SK-N-MC (cell line): Measurements from ENCODE around the gene PTPRQ.

Source experiments
- EZH2 ChIP-seq: fragments of 200-600 bp; sonication (generic); IDR thresholded peaks from one replicate; pipeline ENCODE4 v1.6.1; 2017; ENCODE audit warnings: antibody characterized with exemption
- FOXP2 ChIP-seq: optimal IDR thresholded peaks from 2 replicates; pipeline ENCODE3; 2011; ENCODE audit warnings: mild to moderate bottlenecking, moderate library complexity; ENCODE audit not compliant: insufficient read depth; ENCODE audit errors: extremely low read length, control extremely low read depth
- POLR2AphosphoS5 ChIP-seq: IDR thresholded peaks from 2 replicates; pipeline ENCODE4 v1.6.1; 2012; ENCODE audit warnings: mild to moderate bottlenecking, low read depth, low read length, borderline replicate concordance

- TF ChIP-seq POLR2AphosphoS5 (no peak), EZH2 (no peak), FOXP2 (no peak)
Observed at GRCh38 chr12:80420075-80420474, 24.0 kb upstream of the PTPRQ start.
